Left lung (tissue), 10 donors: ENCODE results near the gene IRX4. TPM values are rescaled to one million over a fixed set of nuclear protein-coding genes. Genes with fewer than 3 reads are reported as not detected.

Experiments
- ATAC-seq: fragments of 200-7000 bp; cut with Tn5 transposase; one replicate; pipeline ENCODE4 v1.9.1; 2020; ENCODE audit warnings: moderate library complexity
- DNase-seq, 4 donors: peaks; one replicate each; pipeline ENCODE4 v3.0.0-alpha.2; 2013 to 2020
- H3K27ac ChIP-seq, 2 donors: fragments of 200-600 bp; sonication (generic) in 1 of 2; one replicate each; pipeline versions ENCODE4 v1.5.0 to v1.8.0; 2020 to 2021
- H3K27me3 ChIP-seq, 2 donors: fragments of 200-600 bp; sonication (generic) in 1 of 2; one replicate each; pipeline versions ENCODE4 v1.5.0 to v1.8.0; 2020 to 2021
- H3K36me3 ChIP-seq, 2 donors: fragments of 200-600 bp; sonication (generic) in 1 of 2; one replicate each; pipeline versions ENCODE4 v1.5.0 to v1.8.0; 2020 to 2021
- H3K4me1 ChIP-seq, 2 donors: fragments of 200-600 bp; one replicate each; pipeline ENCODE4 v1.8.0; 2021
- H3K4me3 ChIP-seq, 2 donors: fragments of 200-600 bp; sonication (generic) in 1 of 2; one replicate each; pipeline versions ENCODE4 v1.5.0 to v1.8.0; 2020 to 2021; ENCODE audit warnings: mild to moderate bottlenecking in 1 of 2
- H3K9me3 ChIP-seq, 2 donors: fragments of 200-600 bp; sonication (generic) in 1 of 2; one replicate each; pipeline versions ENCODE4 v1.5.0 to v1.8.0; 2020 to 2021
- intact Hi-C, 2 donors: fragments of 100-400 bp; cut with DNase I; formaldehyde crosslinking; loops; one replicate each; pipeline versions ENCODE4 v1.11.2 to v1.14.2; 2022
- polyA plus RNA-seq, 6 donors: library from polyadenylated mRNA; unstranded; fragments of 120-200 nt; gene quantifications; one replicate each; pipeline ENCODE4 v1.2.1, GENCODE V29; 2013; ENCODE audit not compliant: insufficient read length in 6 of 6
- total RNA-seq, 2 donors: library from RNA; stranded (reverse); fragmentation: NEBNext Ultra II Directional; extraction: Animal tissue kit (Norgen Biotek cat#: 25700); gene quantifications; one replicate each; pipeline ENCODE4 v1.2.1, GENCODE V29; 2021
- TF ChIP-seq, protein P1 (sequence below), 2 donors: fragments of 200-600 bp; sonication (generic) in 1 of 2; IDR thresholded peaks; one replicate each; pipeline versions ENCODE4 v1.5.0 to v1.8.0; 2021; ENCODE audit warnings: antibody characterized with exemption in 2 of 2
- donor health status: DM: no; HTN: yes; CAD: no.
- donor health status: DM: no; HTN: no; CAD: no.

The IRX4 gene
- total and polyA plus RNA-seq, 8 donors = not detected

DNA sequence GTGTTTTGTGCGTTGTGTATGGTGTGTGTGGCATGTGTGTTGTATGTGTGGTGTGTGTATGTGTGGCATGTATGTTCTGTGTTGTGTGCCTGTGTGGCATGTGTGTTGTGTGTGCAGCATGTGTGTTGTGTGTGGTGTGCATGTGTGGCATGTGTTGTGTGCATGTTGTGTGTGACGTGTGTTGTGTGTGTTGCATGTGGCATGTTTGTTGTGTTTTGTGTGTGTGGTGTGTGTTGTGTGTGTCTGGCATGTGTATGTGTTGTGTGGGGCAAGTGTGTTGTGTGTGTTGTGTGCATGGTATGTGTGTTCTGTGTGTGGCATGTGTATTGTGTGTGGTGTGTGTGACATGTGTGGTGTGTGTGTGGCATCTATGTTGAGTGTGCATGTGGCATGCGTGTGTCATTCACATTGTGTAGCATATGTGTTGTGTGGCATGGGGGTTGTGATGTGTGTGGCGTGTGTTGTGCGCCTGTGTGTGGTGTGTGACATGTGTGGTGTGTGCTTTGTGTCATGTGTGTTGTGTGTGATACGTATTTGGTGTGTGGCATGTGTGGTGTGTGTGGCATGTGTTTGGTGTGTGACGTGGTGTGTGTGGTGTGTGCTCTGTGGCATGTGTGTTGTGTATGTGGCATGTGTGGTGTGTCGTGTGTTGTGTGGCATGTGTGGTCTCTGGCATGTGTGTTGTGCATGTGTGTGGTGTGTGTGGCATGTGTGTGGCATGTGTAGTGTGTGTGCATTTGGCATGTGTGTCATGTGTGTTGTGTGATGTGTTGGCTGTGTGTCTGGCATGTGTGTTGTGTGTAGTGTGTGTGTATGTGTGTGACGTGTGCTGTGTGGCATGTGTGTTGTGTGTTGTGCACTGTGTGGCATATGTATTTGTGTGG lies 46.6 kb upstream of the IRX4 start:
- intact Hi-C loops = no loop called here
- Histone ChIP-seq H3K4me1 (no peaks in the 10 kb centered on the region), H3K36me3 (no peaks in the 10 kb centered on the region), H3K9me3 (no peaks in the 10 kb centered on the region), H3K4me3 (no peak overlapping the region), H3K27ac (no peak overlapping the region), H3K27me3 (peaks cover 21 to 83% of the 10 kb centered on the region in 2 donors)
- ATAC-seq (no peak), DNase-seq (no peak)
- TF ChIP-seq, protein P1, sequence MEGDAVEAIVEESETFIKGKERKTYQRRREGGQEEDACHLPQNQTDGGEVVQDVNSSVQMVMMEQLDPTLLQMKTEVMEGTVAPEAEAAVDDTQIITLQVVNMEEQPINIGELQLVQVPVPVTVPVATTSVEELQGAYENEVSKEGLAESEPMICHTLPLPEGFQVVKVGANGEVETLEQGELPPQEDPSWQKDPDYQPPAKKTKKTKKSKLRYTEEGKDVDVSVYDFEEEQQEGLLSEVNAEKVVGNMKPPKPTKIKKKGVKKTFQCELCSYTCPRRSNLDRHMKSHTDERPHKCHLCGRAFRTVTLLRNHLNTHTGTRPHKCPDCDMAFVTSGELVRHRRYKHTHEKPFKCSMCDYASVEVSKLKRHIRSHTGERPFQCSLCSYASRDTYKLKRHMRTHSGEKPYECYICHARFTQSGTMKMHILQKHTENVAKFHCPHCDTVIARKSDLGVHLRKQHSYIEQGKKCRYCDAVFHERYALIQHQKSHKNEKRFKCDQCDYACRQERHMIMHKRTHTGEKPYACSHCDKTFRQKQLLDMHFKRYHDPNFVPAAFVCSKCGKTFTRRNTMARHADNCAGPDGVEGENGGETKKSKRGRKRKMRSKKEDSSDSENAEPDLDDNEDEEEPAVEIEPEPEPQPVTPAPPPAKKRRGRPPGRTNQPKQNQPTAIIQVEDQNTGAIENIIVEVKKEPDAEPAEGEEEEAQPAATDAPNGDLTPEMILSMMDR (IDR thresholded peaks at IDR 0.05) = no peak

DNA sequence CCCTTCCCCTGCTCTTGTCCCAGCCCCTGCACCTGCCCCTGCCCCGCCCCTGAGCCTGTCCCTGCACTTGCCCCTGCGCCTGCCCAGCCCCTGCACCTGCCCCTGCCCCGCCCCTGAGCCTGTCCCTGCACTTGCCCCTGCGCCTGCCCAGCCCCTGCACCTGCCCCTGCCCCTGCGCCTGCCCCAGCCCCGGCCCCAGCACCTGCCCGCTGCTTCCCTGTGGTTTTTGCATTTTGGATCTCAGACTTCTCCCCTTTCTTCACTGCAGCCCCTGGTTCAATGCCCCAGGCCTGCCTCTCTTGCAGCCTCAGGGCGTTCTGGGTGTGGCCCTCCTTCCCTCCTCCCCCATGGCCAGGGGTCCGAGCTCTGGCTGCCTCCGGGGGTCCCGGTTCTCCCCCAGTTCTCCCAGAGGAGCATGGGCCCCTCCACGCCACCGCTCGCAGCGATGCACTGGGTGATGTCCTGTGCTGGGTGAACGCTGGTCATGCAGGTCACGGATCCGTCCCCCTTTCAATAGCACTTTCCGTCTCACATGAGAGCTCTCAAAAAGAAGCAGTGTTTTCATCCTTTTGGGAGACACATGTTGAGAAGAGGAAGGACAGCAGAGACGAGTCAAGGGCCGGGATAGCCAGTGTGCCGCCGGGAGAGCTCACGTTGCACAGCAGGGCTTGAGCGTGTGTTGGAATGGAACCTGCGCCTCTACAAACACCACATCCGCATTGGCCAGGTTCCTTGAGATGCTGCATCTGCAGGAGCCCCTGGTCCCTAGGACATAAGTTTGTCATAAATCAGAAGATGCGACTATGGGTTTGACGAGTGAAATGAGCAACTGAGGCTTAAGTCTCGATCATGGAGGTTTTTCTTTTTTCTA lies 44.0 kb upstream of the IRX4 start:
- TF ChIP-seq, protein P1 (IDR thresholded peaks at IDR 0.05) = no peak
- no peak overlapping the region for H3K27ac ChIP-seq
- H3K36me3 ChIP-seq = no peaks in the 10 kb centered on the region
- no peak for ATAC-seq
- intact Hi-C loops = no loop called here
- H3K4me1 ChIP-seq = no peaks in the 10 kb centered on the region
- DNase-seq = peak in 1 of 4 donors; percentile 74
- no peaks in the 10 kb centered on the region for H3K9me3 ChIP-seq
- H3K4me3 ChIP-seq = no peak overlapping the region
- H3K27me3 ChIP-seq = peaks cover 14 to 78% of the 10 kb centered on the region in 2 donors

DNA sequence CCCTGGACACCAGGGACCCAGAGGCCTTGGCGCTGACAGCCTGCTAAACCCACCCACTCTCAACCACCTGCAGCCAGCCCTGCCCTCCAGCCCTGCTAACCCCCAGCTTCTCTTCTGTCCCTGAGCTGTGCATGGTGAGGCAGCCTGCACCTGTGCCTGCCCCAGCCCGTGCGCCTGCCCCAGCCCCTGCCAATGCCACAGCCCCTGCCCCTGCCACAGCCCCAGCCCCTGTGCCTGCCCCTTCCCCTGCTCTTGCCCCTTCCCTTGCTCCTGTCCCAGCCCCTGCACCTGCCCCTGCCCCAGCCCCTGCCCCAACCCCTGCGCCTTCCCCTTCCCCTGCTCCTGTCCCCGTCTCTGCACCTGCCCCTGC lies 43.3 kb upstream of the IRX4 start:
- H3K9me3 ChIP-seq = no peaks in the 10 kb centered on the region
- no peak overlapping the region for H3K4me3 ChIP-seq
- peaks cover 8 to 72% of the 10 kb centered on the region in 2 donors for H3K27me3 ChIP-seq
- H3K36me3 ChIP-seq = no peaks in the 10 kb centered on the region
- intact Hi-C loops = no loop called here
- no peak overlapping the region for H3K27ac ChIP-seq
- TF ChIP-seq, protein P1 (IDR thresholded peaks at IDR 0.05) = no peak
- H3K4me1 ChIP-seq = no peaks in the 10 kb centered on the region
- ATAC-seq (no peak), DNase-seq (no peak)

DNA sequence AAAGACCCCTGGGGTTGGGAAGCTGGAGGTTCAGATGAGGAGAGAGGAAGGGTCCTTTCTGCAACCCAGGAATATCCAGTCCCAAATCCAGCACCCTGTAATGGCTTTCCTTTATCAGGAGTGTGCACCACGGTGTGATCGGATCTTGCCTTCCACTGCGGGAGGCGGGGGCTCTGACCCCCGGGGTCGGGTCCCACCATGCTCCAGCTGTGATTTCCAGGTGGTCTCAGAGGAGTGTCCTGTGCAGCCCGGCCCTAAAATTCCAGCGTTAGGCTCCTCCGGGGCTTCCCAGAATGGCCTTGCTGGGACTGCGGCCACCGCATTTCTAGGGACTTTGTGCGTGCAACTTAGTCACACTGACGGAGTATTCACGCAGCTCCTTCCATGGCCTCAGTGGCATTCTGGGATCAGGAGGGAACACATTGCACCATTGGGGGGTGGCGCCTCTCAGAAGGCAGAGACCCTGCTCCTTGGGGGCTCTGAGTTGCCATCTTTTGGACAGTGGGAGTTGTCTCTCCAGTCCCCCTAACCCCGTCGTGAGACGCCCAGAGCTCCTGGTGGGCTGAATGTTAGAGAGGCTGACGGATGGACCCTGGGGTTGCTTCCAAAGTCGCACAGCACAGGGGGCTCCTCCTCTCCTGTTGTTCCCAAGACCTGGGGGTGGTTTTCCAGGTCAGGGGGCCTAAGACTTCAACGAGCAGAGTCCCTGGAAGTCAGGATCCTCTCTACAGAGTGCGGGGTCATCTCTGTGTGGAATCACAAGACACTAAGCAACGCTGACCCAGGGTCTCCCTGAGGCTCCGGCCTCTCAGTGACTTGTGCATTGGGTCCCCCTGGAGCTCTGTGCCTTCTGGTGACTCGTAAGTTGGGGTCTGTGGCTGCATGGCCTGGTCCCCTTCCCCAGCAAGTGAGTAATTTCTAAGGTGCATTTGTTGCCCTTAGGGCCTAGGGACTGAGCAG lies 42.7 kb upstream of the IRX4 start:
- H3K27me3 ChIP-seq = peaks cover 1 to 65% of the 10 kb centered on the region in 2 donors
- H3K4me1 ChIP-seq = no peaks in the 10 kb centered on the region
- intact Hi-C loops = no loop called here
- H3K27ac ChIP-seq = no peak overlapping the region
- H3K9me3 ChIP-seq = no peaks in the 10 kb centered on the region
- no peaks in the 10 kb centered on the region for H3K36me3 ChIP-seq
- TF ChIP-seq, protein P1 (IDR thresholded peaks at IDR 0.05) = no peak
- no peak overlapping the region for H3K4me3 ChIP-seq
- DNase-seq = peak in 1 of 4 donors; percentile 45
- ATAC-seq = no peak
